Measurements from ENCODE around the gene GOSR1. TPM values are rescaled to one million over a fixed set of nuclear protein-coding genes. Genes with fewer than 3 reads are reported as not detected.
"Not testable (repeated sequence)": the region's sequence is repeated elsewhere in the genome, so short reads cannot be mapped to it uniquely, and the experiment has no call there.

The GOSR1 gene
- total RNA-seq, 2 experiments from 2014 or later = 43.2 to 45.6 TPM

- Mint-ChIP-seq H3K36me3 (ENCODE audit: low read depth) (no peaks in the 10 kb centered on the region), H3K27ac (no peak overlapping the region), H3K4me1 (ENCODE audit: low read depth) (no peaks in the 10 kb centered on the region), H3K9me3 (no peaks in the 10 kb centered on the region), H3K4me3 (no peak overlapping the region), H3K27me3 (no peaks in the 10 kb centered on the region)
- Histone ChIP-seq H3K4me1 (ENCODE audit: insufficient read depth, low read length) (no peaks in the 10 kb centered on the region), H3K27ac (ENCODE audit: low read depth in 1 of 2, low read length in 2 of 2) (no peak overlapping the region), H3K27me3 (ENCODE audit: control insufficient read depth in 1 of 2, insufficient read depth in 2 of 2, low read length in 2 of 2) (no peaks in the 10 kb centered on the region), H3K4me3 (ENCODE audit: low read length) (no peak overlapping the region), H3K36me3 (ENCODE audit: insufficient read depth, low read length) (no peaks in the 10 kb centered on the region), H3K9me3 (ENCODE audit: control insufficient read depth in 1 of 2, insufficient read depth in 1 of 2, low read length in 2 of 2) (no peaks in the 10 kb centered on the region)
- DNase-seq (no peak), ATAC-seq (ENCODE audit: poor library complexity) (no peak)
- intact Hi-C loops (cut with DNase I, micrococcal nuclease) = no loop called here
- ChIA-PET POLR2A (no interaction called here), CTCF (no interaction called here)
- TF ChIP-seq CTCF (IDR thresholded peaks at IDR 0.05) = no peak
Observed at GRCh38 chr17:30543456-30543855, 66.2 kb downstream of the GOSR1 start.

DNA sequence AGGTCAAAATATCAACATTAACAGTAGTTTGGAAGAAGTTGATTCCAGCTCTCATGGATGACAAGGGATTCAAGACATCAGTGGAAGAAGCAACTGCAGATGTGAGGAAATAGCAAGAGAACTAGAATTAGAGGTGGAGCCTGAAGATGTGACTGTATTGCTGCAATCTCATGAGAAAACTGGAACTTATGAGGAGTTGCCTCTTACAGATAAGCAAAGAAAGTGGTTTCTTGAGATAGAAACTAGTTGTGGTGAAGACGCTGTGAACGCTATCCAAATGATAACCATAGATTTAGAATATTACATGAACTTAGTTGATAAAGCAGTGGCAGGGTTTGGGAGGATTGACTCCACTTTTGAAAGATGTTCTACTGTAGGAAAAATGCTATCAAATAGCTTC, 67.8 kb downstream of the GOSR1 start:
- CTCF ChIA-PET = no interaction called here
- H3K4me3 Mint-ChIP-seq = no peak overlapping the region

DNA sequence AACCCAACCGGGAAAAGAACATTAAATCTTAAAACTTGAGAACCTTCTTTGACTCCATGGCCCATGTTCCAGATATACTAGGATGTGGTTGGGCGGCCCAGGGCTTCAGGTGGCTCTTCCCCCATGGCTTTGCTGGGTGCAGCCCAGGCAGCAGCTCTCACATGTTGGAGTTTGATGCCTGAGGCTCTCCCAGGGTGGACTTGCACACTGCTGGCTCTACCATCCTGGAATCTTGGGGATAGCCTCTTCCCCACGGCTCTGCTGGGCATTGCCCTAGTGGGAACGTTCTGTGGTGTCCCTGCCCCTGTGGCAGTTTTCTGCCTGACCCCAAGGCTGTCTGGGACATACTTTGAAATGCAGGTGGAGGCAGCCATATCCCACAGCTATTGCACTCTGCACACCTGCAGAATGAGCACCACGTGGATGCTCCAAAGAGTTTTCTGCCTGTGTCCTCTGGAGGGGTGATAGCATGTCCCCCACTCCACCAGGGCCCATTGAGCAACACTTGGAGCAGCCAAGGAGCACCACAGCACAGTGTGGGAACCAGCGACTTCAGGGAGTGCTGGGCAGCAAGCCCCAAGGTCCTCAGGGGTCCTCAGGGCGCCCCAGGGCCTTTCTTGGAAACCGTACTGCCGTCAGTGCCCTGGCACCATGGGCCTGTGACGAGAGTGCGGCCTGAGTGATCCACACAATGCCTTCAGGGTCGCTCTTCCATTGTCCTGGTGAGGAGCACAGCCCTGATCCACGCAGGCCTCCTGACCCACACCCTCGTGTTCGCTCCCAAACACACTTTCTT, 70.8 kb downstream of the GOSR1 start:
- Histone ChIP-seq H3K4me1 (ENCODE audit: insufficient read depth, low read length) (no peaks in the 10 kb centered on the region), H3K27me3 (ENCODE audit: control insufficient read depth in 1 of 2, insufficient read depth in 2 of 2, low read length in 2 of 2) (no peaks in the 10 kb centered on the region), H3K36me3 (ENCODE audit: insufficient read depth, low read length) (no peaks in the 10 kb centered on the region), H3K27ac (ENCODE audit: low read depth in 1 of 2, low read length in 2 of 2) (no peak overlapping the region), H3K9me3 (ENCODE audit: control insufficient read depth in 1 of 2, insufficient read depth in 1 of 2, low read length in 2 of 2) (no peaks in the 10 kb centered on the region), H3K4me3 (ENCODE audit: low read length) (no peak overlapping the region)
- no peak for TF ChIP-seq CTCF (IDR thresholded peaks at IDR 0.05)
- Mint-ChIP-seq H3K27ac (no peak overlapping the region), H3K36me3 (ENCODE audit: low read depth) (no peaks in the 10 kb centered on the region), H3K27me3 (no peaks in the 10 kb centered on the region), H3K9me3 (no peaks in the 10 kb centered on the region), H3K4me1 (ENCODE audit: low read depth) (no peaks in the 10 kb centered on the region), H3K4me3 (no peak overlapping the region)
- no peak for DNase-seq
- ATAC-seq (ENCODE audit: poor library complexity) = no peak
- ChIA-PET CTCF (no interaction called here), POLR2A (no interaction called here)
- intact Hi-C loops (cut with DNase I, micrococcal nuclease) = no loop called here

More for the DNA sequence above, 67.8 kb downstream of the GOSR1 start:
- POLR2A ChIA-PET = no interaction called here
- intact Hi-C loops (cut with DNase I, micrococcal nuclease) = no loop called here
- H3K27ac Mint-ChIP-seq = no peak overlapping the region
- no peaks in the 10 kb centered on the region for H3K4me1 ChIP-seq (ENCODE audit: insufficient read depth, low read length)
- no peaks in the 10 kb centered on the region for H3K36me3 Mint-ChIP-seq (ENCODE audit: low read depth)
- no peaks in the 10 kb centered on the region for H3K9me3 ChIP-seq (ENCODE audit: control insufficient read depth in 1 of 2, insufficient read depth in 1 of 2, low read length in 2 of 2)
- ATAC-seq (ENCODE audit: poor library complexity) (no peak), DNase-seq (no peak)
- H3K27ac ChIP-seq (ENCODE audit: low read depth in 1 of 2, low read length in 2 of 2) = no peak overlapping the region
- no peaks in the 10 kb centered on the region for H3K27me3 Mint-ChIP-seq
- no peaks in the 10 kb centered on the region for H3K9me3 Mint-ChIP-seq
- H3K4me1 Mint-ChIP-seq (ENCODE audit: low read depth) = no peaks in the 10 kb centered on the region
- no peak for TF ChIP-seq CTCF (IDR thresholded peaks at IDR 0.05)
- no peak overlapping the region for H3K4me3 ChIP-seq (ENCODE audit: low read length)
- no peaks in the 10 kb centered on the region for H3K27me3 ChIP-seq (ENCODE audit: control insufficient read depth in 1 of 2, insufficient read depth in 2 of 2, low read length in 2 of 2)
- no peaks in the 10 kb centered on the region for H3K36me3 ChIP-seq (ENCODE audit: insufficient read depth, low read length)

DNA sequence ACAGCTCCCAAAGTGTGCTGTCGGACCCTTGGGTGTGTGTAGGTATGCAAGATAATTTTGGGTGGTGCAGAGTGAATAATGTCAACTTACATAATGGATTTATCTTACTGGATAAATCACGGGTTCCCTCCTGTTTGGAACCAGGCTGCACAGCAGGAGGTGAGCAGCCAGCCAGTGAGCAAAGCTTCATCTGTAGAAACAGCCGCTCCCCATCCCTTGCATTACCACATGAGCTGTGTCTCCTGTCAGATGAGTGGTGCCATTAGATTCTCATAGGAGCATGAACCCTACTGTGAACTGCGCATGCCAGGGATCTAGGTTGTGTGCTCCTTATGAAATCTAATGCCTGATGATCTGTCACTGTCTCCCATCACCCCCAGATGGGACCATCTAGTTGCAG, 72.0 kb downstream of the GOSR1 start:
- H3K27ac Mint-ChIP-seq; CTCF ChIA-PET; H3K27me3 ChIP-seq (ENCODE audit: control insufficient read depth in 1 of 2, insufficient read depth in 2 of 2, low read length in 2 of 2); H3K27ac ChIP-seq (ENCODE audit: low read depth in 1 of 2, low read length in 2 of 2); intact Hi-C loops (cut with DNase I, micrococcal nuclease); H3K36me3 Mint-ChIP-seq (ENCODE audit: low read depth); POLR2A ChIA-PET; H3K4me1 ChIP-seq (ENCODE audit: insufficient read depth, low read length); H3K9me3 Mint-ChIP-seq; DNase-seq; H3K4me3 ChIP-seq (ENCODE audit: low read length); H3K4me1 Mint-ChIP-seq (ENCODE audit: low read depth); H3K9me3 ChIP-seq (ENCODE audit: control insufficient read depth in 1 of 2, insufficient read depth in 1 of 2, low read length in 2 of 2); H3K4me3 Mint-ChIP-seq; H3K36me3 ChIP-seq (ENCODE audit: insufficient read depth, low read length); ATAC-seq (ENCODE audit: poor library complexity); H3K27me3 Mint-ChIP-seq: not testable (repeated sequence)
